Ishikawa (cell line): ENCODE measurements around the gene GET4.

Experiments used
- CREB1 ChIP-seq: IDR thresholded peaks from 2 replicates; pipeline ENCODE4 v1.6.1; 2012; ENCODE audit warnings: low read depth
- EP300 ChIP-seq: IDR thresholded peaks from 2 replicates; pipeline ENCODE4 v1.6.1; 2012; ENCODE audit warnings: borderline replicate concordance
- FOXM1 ChIP-seq: IDR thresholded peaks from 2 replicates; pipeline ENCODE4 v1.6.1; 2012; ENCODE audit warnings: low read depth, borderline replicate concordance
- MAX ChIP-seq: IDR thresholded peaks from 2 replicates; pipeline ENCODE4 v1.6.1; 2012
- NFIC ChIP-seq: IDR thresholded peaks from 2 replicates; pipeline ENCODE4 v1.6.1; 2012
- RAD21 ChIP-seq: IDR thresholded peaks from 2 replicates; pipeline ENCODE4 v1.6.1; 2012; ENCODE audit warnings: low read depth
- REST ChIP-seq: IDR thresholded peaks from 2 replicates; pipeline ENCODE4 v1.6.1; 2012; ENCODE audit warnings: low read depth, mild to moderate bottlenecking
- YY1 ChIP-seq: IDR thresholded peaks from 2 replicates; pipeline ENCODE4 v1.6.1; 2012; ENCODE audit warnings: low read depth
- ZBTB7A ChIP-seq: IDR thresholded peaks from 2 replicates; pipeline ENCODE4 v1.6.1; 2012; ENCODE audit warnings: low read depth

GRCh38 chr7:914521-915194, 38.3 kb downstream of the GET4 start:
- TF ChIP-seq MAX = no peak
- TF ChIP-seq YY1 = no peak
- no peak for TF ChIP-seq EP300
- no peak for TF ChIP-seq RAD21
- TF ChIP-seq FOXM1 = no peak
- TF ChIP-seq NFIC = no peak
- no peak for TF ChIP-seq REST
- no peak for TF ChIP-seq ZBTB7A
- TF ChIP-seq CREB1 = no peak
